Activated T-helper 2 cell treated with anti-CD3 and anti-CD28 coated beads, Interferon-gamma antibody, Interleukin-2, Interleukin-4, amounts not matched to agents 10 μg/mL and 5 μg/mL and 100 μg/mL, durations not matched to agents 14 hours and 24 hours and 36 hours (primary cell): Measurements from ENCODE around the gene HHAT. TPM values are rescaled to one million over a fixed set of nuclear protein-coding genes. Genes with fewer than 3 reads are reported as not detected.

Source experiments
- DNase-seq: peaks from one replicate; pipeline ENCODE4 v3.0.0; 2021; ENCODE audit warnings: low spot score
- H3K27ac Mint-ChIP-seq: one replicate; pipeline ENCODE4 v1.8.0; 2021; ENCODE audit warnings: mixed read lengths
- H3K27me3 Mint-ChIP-seq: one replicate; pipeline ENCODE4 v1.8.0; 2021; ENCODE audit warnings: low read depth, mixed read lengths
- H3K36me3 Mint-ChIP-seq: one replicate; pipeline ENCODE4 v1.8.0; 2021; ENCODE audit warnings: low read depth, mixed read lengths
- H3K4me1 Mint-ChIP-seq: one replicate; pipeline ENCODE4 v1.8.0; 2021; ENCODE audit warnings: low read depth, mixed read lengths
- H3K4me3 Mint-ChIP-seq: one replicate; pipeline ENCODE4 v1.8.0; 2021; ENCODE audit warnings: low read depth, mild to moderate bottlenecking, moderate library complexity, mixed read lengths
- H3K9me3 Mint-ChIP-seq: one replicate; pipeline ENCODE4 v1.8.0; 2021; ENCODE audit warnings: mixed read lengths
- intact Hi-C: fragments of 100-400 bp; cut with micrococcal nuclease; formaldehyde crosslinking; loops from one replicate; pipeline ENCODE4 v1.15.1; 2023
- total RNA-seq: library from RNA; stranded (reverse); gene quantifications from 2 replicates; pipeline ENCODE4 v1.2.3, GENCODE V29; 2022

The HHAT gene
- total RNA-seq, 1 donor from 2014 or later, result 0.43 TPM

DNA sequence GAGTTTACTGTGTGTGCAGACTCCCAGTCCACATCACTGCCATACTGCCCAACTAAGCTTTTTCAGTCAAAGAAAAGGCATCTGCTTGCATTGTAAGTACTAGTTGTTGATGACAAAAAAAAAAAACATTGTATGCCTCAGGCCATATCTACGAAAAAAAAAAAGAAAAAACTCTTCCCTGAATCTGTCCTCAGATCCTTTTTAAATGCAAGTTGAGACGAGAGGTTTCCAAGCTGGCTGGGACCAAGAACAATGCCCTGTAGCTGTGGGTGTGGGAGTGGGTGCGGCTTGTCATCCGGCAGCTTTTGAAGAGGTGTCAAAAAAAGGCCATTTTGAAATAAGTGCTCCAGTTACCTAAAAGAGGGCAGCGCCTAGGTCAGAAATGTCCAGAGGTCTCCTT lies 29.2 kb upstream of the HHAT start:
- Mint-ChIP-seq H3K4me3 (no peak overlapping the region), H3K27me3 (peaks cover 21% of the 10 kb centered on the region), H3K27ac (no peak overlapping the region), H3K36me3 (no peaks in the 10 kb centered on the region), H3K4me1 (no peaks in the 10 kb centered on the region), H3K9me3 (no peaks in the 10 kb centered on the region)
- intact Hi-C loops, result no loop called here
- DNase-seq, result no peak

DNA sequence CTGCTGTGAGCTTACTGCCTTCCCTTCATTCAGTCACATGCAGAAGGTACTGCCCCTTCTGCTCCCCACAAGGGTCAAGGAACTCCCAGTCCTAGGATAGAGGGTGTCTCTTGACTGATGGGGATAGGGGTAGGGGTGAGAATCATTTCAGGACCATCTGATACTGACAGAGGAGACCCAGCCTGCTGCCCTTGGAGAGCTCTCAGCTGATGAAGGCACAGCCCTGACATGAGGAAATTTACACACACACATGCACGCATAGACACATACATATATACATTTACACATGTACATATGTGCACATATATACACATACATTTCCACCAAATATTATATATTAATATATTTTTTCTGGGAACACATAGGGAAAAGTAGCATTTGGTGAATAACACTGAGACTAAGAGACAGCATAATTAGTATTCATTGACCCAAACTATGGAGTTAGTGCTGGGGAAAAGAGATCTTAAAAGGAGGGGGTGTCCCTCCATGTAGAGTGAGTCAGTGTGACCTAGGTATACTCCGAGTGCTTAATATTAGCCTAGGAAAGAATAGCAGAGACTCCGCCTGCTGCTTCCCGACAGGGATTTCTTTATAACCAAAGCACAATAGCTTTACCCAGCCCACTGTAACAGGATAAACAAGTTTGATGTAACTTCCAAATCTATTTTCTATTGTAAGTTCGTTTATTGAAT lies 27.6 kb upstream of the HHAT start:
- Mint-ChIP-seq H3K27me3 (peaks cover 15% of the 10 kb centered on the region), H3K4me3 (no peak overlapping the region), H3K36me3 (no peaks in the 10 kb centered on the region), H3K9me3 (no peaks in the 10 kb centered on the region), H3K27ac (no peak overlapping the region), H3K4me1 (no peaks in the 10 kb centered on the region)
- intact Hi-C loops, result no loop called here
- no peak for DNase-seq

DNA sequence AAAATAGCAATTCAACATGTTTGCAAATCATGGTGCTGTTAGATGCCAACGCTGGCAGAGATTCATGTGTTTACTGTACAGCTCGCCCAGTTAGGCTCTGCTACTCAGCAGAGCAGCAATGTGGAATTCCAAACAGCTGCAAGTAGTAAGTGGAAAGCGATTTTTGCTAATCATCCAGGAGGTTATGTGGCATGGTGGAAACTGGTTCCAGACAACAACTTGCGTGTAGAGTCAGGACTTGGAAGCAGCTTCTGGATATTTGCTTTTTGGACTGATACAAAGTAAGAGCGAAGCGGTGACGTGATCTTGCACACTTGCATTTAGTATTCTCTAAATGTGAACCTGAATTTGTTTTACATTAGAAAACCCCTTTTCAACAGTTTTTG lies 27.1 kb upstream of the HHAT start:
- intact Hi-C loops, result no loop called here
- no peak overlapping the region for H3K27ac Mint-ChIP-seq
- H3K27me3 Mint-ChIP-seq, result peaks cover 13% of the 10 kb centered on the region
- no peak for DNase-seq
- H3K36me3 Mint-ChIP-seq, result no peaks in the 10 kb centered on the region
- H3K4me3 Mint-ChIP-seq, result no peak overlapping the region
- H3K4me1 Mint-ChIP-seq, result no peaks in the 10 kb centered on the region
- H3K9me3 Mint-ChIP-seq, result no peaks in the 10 kb centered on the region

DNA sequence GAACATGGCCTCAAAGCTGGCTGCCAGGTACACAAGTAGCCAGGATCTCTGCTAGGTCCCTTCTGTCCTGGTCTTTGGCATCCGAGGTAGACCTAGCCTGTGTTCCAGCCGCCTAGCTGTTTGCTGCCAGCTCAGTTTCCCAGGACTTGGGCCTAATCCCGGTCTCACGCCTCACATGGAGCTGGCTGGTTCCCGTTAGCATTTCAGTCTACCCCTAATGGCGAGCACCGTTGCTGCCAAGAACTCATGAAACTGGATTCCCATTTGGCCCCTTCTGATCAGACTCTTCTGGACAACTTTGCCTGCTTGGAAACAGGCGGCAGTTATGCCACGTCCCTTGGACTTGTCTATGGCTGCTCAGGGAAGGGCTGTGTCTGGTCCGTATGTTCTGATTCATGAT lies 26.2 kb upstream of the HHAT start:
- intact Hi-C loops, result no loop called here
- Mint-ChIP-seq H3K27me3 (peaks cover 10% of the 10 kb centered on the region), H3K36me3 (no peaks in the 10 kb centered on the region), H3K27ac (no peak overlapping the region), H3K4me3 (no peak overlapping the region), H3K9me3 (no peaks in the 10 kb centered on the region), H3K4me1 (no peaks in the 10 kb centered on the region)
- no peak for DNase-seq

GRCh38 chr1:210303391-210303790 lies 25.3 kb upstream of the HHAT start:
- DNase-seq, result no peak
- Mint-ChIP-seq H3K4me1 (no peaks in the 10 kb centered on the region), H3K27ac (no peak overlapping the region), H3K4me3 (no peak overlapping the region), H3K27me3 (peaks cover 10% of the 10 kb centered on the region), H3K36me3 (no peaks in the 10 kb centered on the region), H3K9me3 (no peaks in the 10 kb centered on the region)
- intact Hi-C loops, result no loop called here

GRCh38 chr1:210310562-210311153 lies 18.0 kb upstream of the HHAT start:
- DNase-seq, result no peak
- Mint-ChIP-seq H3K36me3 (no peaks in the 10 kb centered on the region), H3K4me3 (peak overlapping the region; percentile 58), H3K27me3 (peaks cover 33% of the 10 kb centered on the region), H3K27ac (no peak overlapping the region), H3K4me1 (peaks cover 3% of the 10 kb centered on the region), H3K9me3 (no peaks in the 10 kb centered on the region)
- intact Hi-C loops, result loop anchor here (1.0 to 10.0 kb wide), 3 partner anchors 167 to 450 kb away; partner anchors contain the start of gene SYT14

DNA sequence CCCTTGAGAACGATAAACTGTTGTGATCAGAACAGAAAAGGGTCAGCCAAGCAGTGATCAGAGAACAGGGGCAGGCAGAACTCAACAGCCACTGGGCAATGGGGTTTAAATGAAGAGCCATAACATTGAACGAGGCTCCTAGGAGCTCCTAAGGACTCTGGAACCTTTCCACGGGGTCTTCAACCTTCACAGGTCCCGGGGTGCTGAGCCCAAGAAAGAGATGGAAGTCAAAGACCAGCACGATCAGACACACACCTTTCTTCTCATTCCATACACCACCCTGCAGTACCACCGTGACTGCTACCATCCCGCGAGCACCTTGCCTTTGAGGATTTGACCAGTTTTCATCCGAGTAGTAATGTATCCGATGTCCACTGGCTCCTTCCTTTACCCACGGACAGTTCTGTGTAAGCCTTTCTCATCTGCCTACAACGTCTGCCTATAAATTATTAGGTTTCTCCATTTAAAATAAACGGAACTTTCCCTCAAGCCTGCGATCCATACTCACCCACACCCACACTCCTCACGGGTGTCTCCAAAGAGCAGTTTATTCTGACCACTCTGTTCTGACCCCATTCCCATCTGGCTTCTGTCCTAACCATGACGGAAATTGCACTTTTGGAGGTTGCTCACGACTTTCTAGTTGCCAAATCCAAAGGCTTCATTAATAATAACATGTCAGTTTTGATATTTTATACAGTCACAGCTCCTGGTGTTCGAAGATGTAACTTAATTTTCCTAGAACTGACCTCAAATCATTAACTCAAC lies 16.8 kb upstream of the HHAT start:
- intact Hi-C loops, result loop anchor here (1.0 to 10.0 kb wide), 3 partner anchors 169 to 451 kb away; partner anchors contain the start of gene SYT14
- Mint-ChIP-seq H3K36me3 (no peaks in the 10 kb centered on the region), H3K4me3 (no peak overlapping the region), H3K9me3 (no peaks in the 10 kb centered on the region), H3K27me3 (peaks cover 41% of the 10 kb centered on the region), H3K4me1 (peaks cover 3% of the 10 kb centered on the region), H3K27ac (no peak overlapping the region)
- no peak for DNase-seq

DNA sequence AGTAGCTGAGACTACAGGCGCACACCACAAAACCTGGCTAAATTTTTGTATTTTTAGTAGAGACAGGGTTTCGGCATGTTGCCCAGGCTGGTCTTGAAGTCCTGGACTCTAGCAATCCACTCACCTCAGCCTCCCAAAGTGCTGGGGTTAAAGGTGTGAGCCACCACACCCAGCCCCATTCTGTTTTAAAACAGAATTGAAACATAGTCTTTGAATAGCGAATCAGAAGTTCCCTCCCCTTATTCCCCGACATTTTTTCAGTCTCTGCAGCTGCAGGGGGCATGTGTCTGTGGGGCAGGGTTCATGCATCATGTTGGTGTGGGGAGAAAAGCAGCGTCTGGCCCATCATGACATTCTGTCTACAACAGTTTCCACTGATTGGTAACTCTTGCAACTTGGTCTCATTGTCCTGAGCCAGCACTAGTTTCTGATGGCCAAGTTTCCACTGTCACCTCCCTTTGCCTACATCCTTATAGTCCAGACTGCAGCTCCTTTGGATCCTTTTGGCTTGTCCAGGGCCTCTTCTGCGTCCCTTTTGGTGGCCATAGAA lies 15.6 kb upstream of the HHAT start:
- intact Hi-C loops, result loop anchor here (10.0 kb wide), 1 partner anchor 378 kb away; the partner anchor contains the start of gene SYT14
- Mint-ChIP-seq H3K27ac (no peak overlapping the region), H3K4me3 (no peak overlapping the region), H3K27me3 (peaks cover 44% of the 10 kb centered on the region), H3K4me1 (peaks cover 3% of the 10 kb centered on the region), H3K9me3 (no peaks in the 10 kb centered on the region), H3K36me3 (no peaks in the 10 kb centered on the region)
- DNase-seq, result no peak

- Mint-ChIP-seq H3K27ac (no peak overlapping the region), H3K4me1 (peaks cover 3% of the 10 kb centered on the region), H3K27me3 (peaks cover 52% of the 10 kb centered on the region), H3K4me3 (no peak overlapping the region), H3K9me3 (no peaks in the 10 kb centered on the region), H3K36me3 (no peaks in the 10 kb centered on the region)
- intact Hi-C loops, result loop anchor here (10.0 kb wide), 1 partner anchor 379 kb away; the partner anchor contains the start of gene SYT14
- no peak for DNase-seq
Measured at GRCh38 chr1:210313921-210314320, 14.8 kb upstream of the HHAT start.

DNA sequence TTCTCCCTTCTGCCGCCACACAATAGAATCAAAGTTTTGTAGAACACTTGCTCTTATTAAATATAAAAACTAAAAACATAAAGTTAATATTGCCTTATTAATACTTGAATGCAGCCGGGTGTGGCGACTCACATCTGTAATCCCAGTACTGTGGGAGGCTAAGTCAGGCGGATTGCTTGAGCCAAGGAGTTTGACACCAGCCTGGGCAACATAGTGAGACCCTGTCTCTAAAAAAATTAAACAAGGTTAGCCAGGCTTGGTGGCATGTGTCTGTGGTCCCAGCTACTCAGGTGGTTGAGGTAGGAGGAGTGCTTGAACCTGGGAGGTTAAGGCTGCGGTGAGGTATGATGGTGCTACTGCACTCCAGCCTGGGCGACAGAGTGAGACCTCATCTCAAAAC lies 13.2 kb upstream of the HHAT start:
- Mint-ChIP-seq H3K36me3 (no peaks in the 10 kb centered on the region), H3K4me1 (peaks cover 3% of the 10 kb centered on the region), H3K9me3 (no peaks in the 10 kb centered on the region), H3K27ac (no peak overlapping the region), H3K4me3 (no peak overlapping the region), H3K27me3 (peaks cover 42% of the 10 kb centered on the region)
- no peak for DNase-seq
- intact Hi-C loops, result loop anchor here (10.0 kb wide), 1 partner anchor 381 kb away; the partner anchor contains the start of gene SYT14

GRCh38 chr1:210321131-210321530 lies 7.6 kb upstream of the HHAT start:
- peaks cover 10% of the 10 kb centered on the region for H3K9me3 Mint-ChIP-seq
- H3K27me3 Mint-ChIP-seq, result peaks cover 48% of the 10 kb centered on the region
- no peak for DNase-seq
- peaks cover 2% of the 10 kb centered on the region for H3K4me1 Mint-ChIP-seq
- no peak overlapping the region for H3K27ac Mint-ChIP-seq
- intact Hi-C loops, result no loop called here
- H3K36me3 Mint-ChIP-seq, result no peaks in the 10 kb centered on the region
- no peak overlapping the region for H3K4me3 Mint-ChIP-seq

GRCh38 chr1:210321552-210321951 lies 7.2 kb upstream of the HHAT start:
- Mint-ChIP-seq H3K27ac (no peak overlapping the region), H3K36me3 (no peaks in the 10 kb centered on the region), H3K4me1 (peaks cover 2% of the 10 kb centered on the region), H3K4me3 (no peak overlapping the region), H3K27me3 (peaks cover 44% of the 10 kb centered on the region), H3K9me3 (peaks cover 10% of the 10 kb centered on the region)
- DNase-seq, result no peak
- intact Hi-C loops, result no loop called here
